H1 (cell line): ENCODE data around the gene TRAPPC2L. TPM values are rescaled to one million over a fixed set of nuclear protein-coding genes. Genes with fewer than 3 reads are reported as not detected.

ENCODE experiments used
- CTCF ChIA-PET: fragments of 300-600 bp; sonication (Branson Sonifier 250); formaldehyde crosslinking; loops from one replicate; lab custom pipeline; 2021; ENCODE audit not compliant: partially characterized antibody; lab: Charles Lee
- POLR2A ChIA-PET: fragments of 300-600 bp; sonication (Branson Sonifier 250); formaldehyde crosslinking; loops from one replicate; lab custom pipeline; 2021; ENCODE audit warnings: inconsistent platforms; ENCODE audit not compliant: partially characterized antibody; lab: Charles Lee
- DNase-seq, 2 experiments: peaks; one replicate each; pipeline versions ENCODE4 v3.0.0 to v3.0.0-alpha.2; 2010 to 2022; ENCODE audit warnings: low spot score in 2 of 2, low read depth in 1 of 2, mixed read lengths in 1 of 2
- FAIRE-seq: peaks from 2 replicates; lab custom pipeline; 2011; peaks lifted over from hg19 to GRCh38; lab: Jason Lieb, UNC
- H2AFZ ChIP-seq: 2 replicates; pipeline ENCODE4 v1.8.1; 2012; ENCODE audit warnings: low read length, inconsistent platforms
- H2AK5ac ChIP-seq: 2 replicates; pipeline ENCODE4 v1.6.1; 2013; ENCODE audit warnings: low read depth, low read length
- H2BK120ac ChIP-seq: replicated peaks from 2 replicates; pipeline ENCODE3; 2013; ENCODE audit warnings: low read depth, low read length, inconsistent platforms
- H2BK12ac ChIP-seq: 2 replicates; pipeline ENCODE4 v1.6.1; 2013; ENCODE audit warnings: low read depth, low read length
- H2BK15ac ChIP-seq: 2 replicates; pipeline ENCODE4 v1.6.1; 2013; ENCODE audit warnings: low read length
- H2BK20ac ChIP-seq: 2 replicates; pipeline ENCODE4 v1.6.1; 2013; ENCODE audit warnings: low read length
- H2BK5ac ChIP-seq: 2 replicates; pipeline ENCODE4 v1.6.1; 2013; ENCODE audit warnings: low read depth, low read length
- H3K14ac ChIP-seq: 2 replicates; pipeline ENCODE4 v1.6.1; 2013; ENCODE audit warnings: inconsistent platforms; ENCODE audit not compliant: insufficient read length
- H3K18ac ChIP-seq: 2 replicates; pipeline ENCODE4 v1.6.1; 2013; ENCODE audit warnings: low read length; ENCODE audit errors: extremely low read depth
- H3K23ac ChIP-seq: 2 replicates; pipeline ENCODE4 v1.6.1; 2013; ENCODE audit warnings: inconsistent platforms; ENCODE audit not compliant: insufficient read length
- H3K23me2 ChIP-seq: 2 replicates; pipeline ENCODE4 v1.6.1; 2013; ENCODE audit warnings: low read depth, low read length
- H3K27ac ChIP-seq: 2 replicates; pipeline ENCODE4 v1.6.1; 2011; ENCODE audit warnings: low read depth, low read length, inconsistent platforms
- H3K27me3 ChIP-seq, 4 experiments: replicated peaks in 1 of 4; 1 replicate in 1 of 4; 2 replicates in 3 of 4; pipeline versions ENCODE4 v1.6.1 to v1.8.1; 2011 to 2013; ENCODE audit warnings: low read length in 3 of 4, mild to moderate bottlenecking in 3 of 4, inconsistent platforms in 2 of 4, mixed read lengths in 2 of 4, moderate library complexity in 1 of 4; ENCODE audit not compliant: control insufficient read depth in 3 of 4, insufficient read depth in 3 of 4; ENCODE audit errors: extremely low read depth in 1 of 4
- H3K36me3 ChIP-seq, 4 experiments: 2 replicates each; pipeline versions ENCODE4 v1.6.1 to v1.8.1; 2011 to 2013; ENCODE audit warnings: mild to moderate bottlenecking in 4 of 4, low read length in 3 of 4, moderate library complexity in 2 of 4, control low read depth in 1 of 4, inconsistent platforms in 1 of 4; ENCODE audit not compliant: insufficient read depth in 4 of 4, control insufficient read depth in 2 of 4
- H3K4ac ChIP-seq: replicated peaks from 2 replicates; pipeline ENCODE3; 2013; ENCODE audit warnings: low read length, low read depth, mixed read lengths, inconsistent platforms; ENCODE audit not compliant: insufficient read length
- H3K4me1 ChIP-seq, 4 experiments: replicated peaks in 1 of 4; 1 replicate in 1 of 4; 2 replicates in 3 of 4; pipeline versions ENCODE4 v1.6.1 to v1.8.1; 2011 to 2013; ENCODE audit warnings: low read length in 3 of 4, inconsistent platforms in 2 of 4, mixed read lengths in 1 of 4; ENCODE audit not compliant: insufficient read depth in 4 of 4, control insufficient read depth in 3 of 4
- H3K4me2 ChIP-seq, 2 experiments: 2 replicates each; pipeline versions ENCODE4 v1.6.1 to v1.8.1; 2011 to 2013; ENCODE audit warnings: low read depth in 2 of 2, low read length in 2 of 2, control low read depth in 1 of 2, inconsistent platforms in 1 of 2, mild to moderate bottlenecking in 1 of 2; ENCODE audit not compliant: insufficient read depth in 1 of 2
- H3K4me3 ChIP-seq, 4 experiments: fragments of 200-600, 300-600 bp in 1 of 4; sonication (generic), shearing (Covaris generic), sonication (Bioruptor Twin) in 1 of 4; 2 replicates each; pipeline versions ENCODE4 v1.5.1 to v1.8.1; 2011 to 2016; ENCODE audit warnings: low read length in 4 of 4, low read depth in 3 of 4, control low read depth in 2 of 4, inconsistent platforms in 2 of 4, mild to moderate bottlenecking in 2 of 4, mixed read lengths in 1 of 4, moderate library complexity in 1 of 4; ENCODE audit not compliant: insufficient read depth in 2 of 4; ENCODE audit errors: extremely low read depth in 1 of 4
- H3K56ac ChIP-seq: replicated peaks from 2 replicates; pipeline ENCODE3; 2013; ENCODE audit warnings: low read depth, mild to moderate bottlenecking, mixed read lengths, low read length, inconsistent platforms; ENCODE audit not compliant: insufficient read length
- H3K79me1 ChIP-seq: 2 replicates; pipeline ENCODE4 v1.6.1; 2013; ENCODE audit warnings: low read depth, low read length, control low read depth
- H3K79me2 ChIP-seq, 2 experiments: 2 replicates each; pipeline versions ENCODE4 v1.6.1 to v1.8.1; 2012 to 2013; ENCODE audit warnings: low read length in 2 of 2, mild to moderate bottlenecking in 2 of 2, inconsistent platforms in 1 of 2; ENCODE audit not compliant: insufficient read depth in 2 of 2, control insufficient read depth in 1 of 2
- H3K9ac ChIP-seq, 4 experiments: replicated peaks in 1 of 4; 1 replicate in 1 of 4; 2 replicates in 3 of 4; pipeline versions ENCODE4 v1.6.1 to v1.8.1; 2011 to 2013; ENCODE audit warnings: low read depth in 3 of 4, low read length in 3 of 4, control low read depth in 2 of 4, mild to moderate bottlenecking in 2 of 4, moderate library complexity in 2 of 4, inconsistent platforms in 1 of 4; ENCODE audit errors: extremely low read depth in 1 of 4
- H3K9me3 ChIP-seq, 2 experiments: 2 replicates each; pipeline versions ENCODE4 v1.6.1 to v1.8.1; 2012 to 2013; ENCODE audit warnings: mild to moderate bottlenecking in 2 of 2, moderate library complexity in 2 of 2, control low read depth in 1 of 2, inconsistent platforms in 1 of 2, low read depth in 1 of 2, low read length in 1 of 2, mixed read lengths in 1 of 2; ENCODE audit not compliant: insufficient read depth in 2 of 2
- H4K20me1 ChIP-seq, 2 experiments: replicated peaks in 1 of 2; 2 replicates each; pipeline versions ENCODE3 to v1.8.1; 2011 to 2013; ENCODE audit warnings: inconsistent platforms in 2 of 2, low read length in 2 of 2, mild to moderate bottlenecking in 1 of 2; ENCODE audit not compliant: insufficient read depth in 2 of 2, control insufficient read depth in 1 of 2
- H4K5ac ChIP-seq: 2 replicates; pipeline ENCODE4 v1.6.1; 2013; ENCODE audit warnings: low read length, low read depth, mixed read lengths, inconsistent platforms; ENCODE audit not compliant: insufficient read length
- H4K8ac ChIP-seq: 2 replicates; pipeline ENCODE4 v1.8.0; 2013; ENCODE audit warnings: mild to moderate bottlenecking, moderate library complexity, low read length, inconsistent platforms; ENCODE audit not compliant: insufficient read depth; ENCODE audit errors: extremely low read depth
- H4K91ac ChIP-seq: replicated peaks from 2 replicates; pipeline ENCODE3; 2013; ENCODE audit warnings: low read length, mixed read lengths, inconsistent platforms; ENCODE audit not compliant: insufficient read length
- BRCA1 ChIP-seq: IDR thresholded peaks from 2 replicates; pipeline ENCODE4 v1.6.1; 2012; ENCODE audit warnings: low read depth, low read length, improper control_type of control experiment
- CBX8 ChIP-seq: fragments of 300-800, 300-1000 bp; sonication (generic); IDR thresholded peaks from 2 replicates; pipeline ENCODE4 v1.7.1; 2016; ENCODE audit warnings: low read depth, low read length, borderline replicate concordance
- CTBP2 ChIP-seq: IDR thresholded peaks from 2 replicates; pipeline ENCODE4 v1.7.0; 2011; ENCODE audit warnings: borderline replicate concordance, mild to moderate bottlenecking, moderate library complexity, mixed read lengths, low read length; ENCODE audit not compliant: insufficient read depth, insufficient read length
- FOSL1 ChIP-seq: IDR thresholded peaks from 2 replicates; pipeline ENCODE4 v1.6.1; 2011; ENCODE audit warnings: mild to moderate bottlenecking, low read depth, low read length, moderate library complexity; ENCODE audit not compliant: insufficient read depth
- HDAC2 ChIP-seq, 2 experiments: fragments of 300-600 bp in 1 of 2; sonication (generic) in 1 of 2; IDR thresholded peaks; 2 replicates each; pipeline ENCODE4 v1.6.1; 2011 to 2012; ENCODE audit warnings: low read depth in 2 of 2, low read length in 2 of 2, mild to moderate bottlenecking in 2 of 2, moderate library complexity in 2 of 2, borderline replicate concordance in 1 of 2, inconsistent platforms in 1 of 2
- JUND ChIP-seq: IDR thresholded peaks from 2 replicates; pipeline ENCODE4 v1.6.1; 2011; ENCODE audit warnings: mild to moderate bottlenecking, improper control_type of control experiment, low read length
- NANOG ChIP-seq: IDR thresholded peaks from 2 replicates; pipeline ENCODE4 v1.6.1; 2011; ENCODE audit warnings: low read length, low read depth, mild to moderate bottlenecking, inconsistent platforms; ENCODE audit not compliant: insufficient read depth, poor library complexity, severe bottlenecking
- NRF1 ChIP-seq: IDR thresholded peaks from 2 replicates; pipeline ENCODE4 v1.6.1; 2011; ENCODE audit warnings: mild to moderate bottlenecking, low read depth, low read length, improper control_type of control experiment
- PHF8 ChIP-seq: fragments of 200-600 bp; sonication (generic); conservative IDR thresholded peaks from 2 replicates; pipeline ENCODE4 v1.7.1; 2012; ENCODE audit warnings: low read depth, mild to moderate bottlenecking, inconsistent platforms, low read length, moderate library complexity
- POU5F1 ChIP-seq: IDR thresholded peaks from 2 replicates; pipeline ENCODE4 v1.6.1; 2011; ENCODE audit warnings: low read depth, mild to moderate bottlenecking, low read length, moderate library complexity
- YY1 ChIP-seq: IDR thresholded peaks from 2 replicates; pipeline ENCODE4 v1.6.1; 2011; ENCODE audit warnings: low read depth, mild to moderate bottlenecking, low read length
- ZNF274 ChIP-seq: IDR thresholded peaks from 2 replicates; pipeline ENCODE4 v1.7.0; 2012; ENCODE audit warnings: low read length, borderline replicate concordance; ENCODE audit errors: extremely low read depth
- WGBS, 2 experiments: shearing (Covaris generic) in 1 of 2; methylation state at CpG; one replicate each; pipeline versions ENCODE4 v1.1.6 to v1.1.7; 2013 to 2015; ENCODE audit warnings: low lambda C conversion rate in 2 of 2, mixed read lengths in 2 of 2, inconsistent platforms in 1 of 2, low coverage in 1 of 2, missing lambda C conversion rate in 1 of 2; ENCODE audit not compliant: insufficient replicate concordance in 2 of 2, insufficient coverage in 1 of 2, insufficient read length in 1 of 2; ENCODE audit errors: extremely low coverage in 1 of 2, missing lambda C conversion rate in 1 of 2; 5-methylcytosine and 5-hydroxymethylcytosine counted together
- polyA plus RNA-seq, 7 experiments: library from polyadenylated mRNA; depleted of rRNA in 3 of 7; stranded (reverse) in 5 of 7; unstranded in 2 of 7; fragments of >200 nt in 5 of 7; fragments of 200-250 nt in 2 of 7; gene quantifications; 1 replicate in 5 of 7; 2 replicates in 1 of 7; 4 replicates in 1 of 7; pipeline versions ENCODE4 v1.2.1 to v1.2.3, GENCODE V29; 2011 to 2013; ENCODE audit warnings: missing spikeins in 2 of 7, mixed read lengths in 2 of 7
- total RNA-seq: library from RNA; stranded (reverse); fragmentation: NEBNext Ultra II Directional; extraction: Animal tissue kit (Norgen Biotek cat#: 25700); gene quantifications from 2 replicates; pipeline ENCODE4 v1.2.1, GENCODE V29; 2021

Gene TRAPPC2L
- total and polyA plus RNA-seq, 2 of the 8 experiments (the other 6 are each of a cell fraction or from before 2014, with no cell fraction given): 98.7 to 133 TPM

DNA sequence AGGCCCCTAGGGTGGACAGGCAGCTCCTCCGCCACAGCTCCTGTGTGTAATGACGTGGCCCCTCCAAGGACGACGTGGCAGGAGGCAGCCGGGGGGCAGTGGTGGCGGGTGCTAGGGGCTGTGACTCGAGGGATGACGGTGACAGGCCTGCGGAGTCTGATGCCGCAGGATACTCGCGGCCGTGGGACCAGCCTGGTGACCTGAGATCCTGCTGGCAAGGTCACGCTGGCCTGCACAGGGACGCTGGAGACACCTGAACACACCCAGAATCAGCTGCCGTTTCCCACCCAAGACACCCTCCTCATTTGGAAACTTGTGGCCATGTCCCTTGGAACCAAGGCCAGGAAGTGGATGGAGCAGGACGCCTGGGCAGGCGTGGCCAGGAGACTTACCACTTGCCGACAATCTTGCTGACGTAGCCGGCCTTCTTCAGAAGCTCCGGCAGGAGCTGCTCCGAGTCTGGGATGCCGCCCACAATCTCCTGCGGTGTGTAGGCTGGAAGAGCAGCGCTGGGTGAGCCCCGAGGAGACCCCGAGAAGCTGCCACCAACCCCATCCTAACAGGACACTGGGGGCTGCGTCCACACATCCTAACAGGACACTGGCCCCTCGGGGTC, 16.2 kb upstream of the TRAPPC2L start:
- Histone ChIP-seq H3K9me3 (no peaks in the 10 kb centered on the region), H3K27ac (no peak overlapping the region), H3K4me1 (no peaks in the 10 kb centered on the region), H2BK15ac (no peak overlapping the region), H4K91ac (no peak overlapping the region), H4K5ac (no peak overlapping the region), H3K9ac (no peak overlapping the region), H3K23me2 (no peaks in the 10 kb centered on the region), H2AFZ (no peak overlapping the region), H2BK20ac (no peak overlapping the region), H3K4ac (no peak overlapping the region), H3K23ac (no peak overlapping the region), H3K79me2 (no peaks in the 10 kb centered on the region), H3K18ac (no peak overlapping the region), H2AK5ac (no peak overlapping the region), H3K14ac (no peak overlapping the region), H2BK5ac (no peak overlapping the region), H3K56ac (no peak overlapping the region), H2BK120ac (no peak overlapping the region), H2BK12ac (no peak overlapping the region), H3K4me2 (no peak overlapping the region), H3K36me3 (peaks cover 0 to 5% (median 0%) of the 10 kb centered on the region in 4 experiments; a peak in 2 of 8 replicates), H4K8ac (no peak overlapping the region), H3K27me3 (no peaks in the 10 kb centered on the region), H3K79me1 (no peaks in the 10 kb centered on the region), H4K20me1 (no peaks in the 10 kb centered on the region), H3K4me3 (no peak overlapping the region)
- ChIA-PET CTCF (interaction anchor here (0.9 to 2.7 kb wide), 7 partner anchors 11 to 27 kb away, joined by 3 to 10 read pairs (median 6); partner anchors contain the start of gene TRAPPC2L), POLR2A (interaction anchor here (0.9 kb wide), 1 partner anchor 36 kb away, joined by 3 read pairs; no protein-coding TSS in a partner anchor)
- FAIRE-seq: no peak
- 94% methylated on average over 22 of the region's 30 CpGs; no CpG with 5 or more reads in 1 of the 2 experiments for WGBS, 2 experiments
- no peak for DNase-seq
- TF ChIP-seq HDAC2 (IDR thresholded peaks at IDR 0.05; ENCODE audit: borderline replicate concordance in 1 of 2, low read depth in 2 of 2, low read length in 2 of 2) (no peak), ZNF274 (no peak), POU5F1 (no peak), FOSL1 (no peak), CTBP2 (no peak), CBX8 (no peak), BRCA1 (no peak), PHF8 (no peak), NANOG (no peak), JUND (no peak), NRF1 (no peak), YY1 (no peak)
